AG10803 (cell line): ENCODE measurements around the gene GNRH2.
A peak's percentile ranks its signal among the peaks of the same experiment; 100 is the strongest.

ENCODE experiments used
- DNase-seq: peaks from one replicate; pipeline ENCODE4 v3.0.0; 2010; ENCODE audit warnings: low read depth
- H3K4me3 ChIP-seq: 2 replicates; pipeline ENCODE4 v1.5.1; 2011; ENCODE audit warnings: mild to moderate bottlenecking, low read length, control low read depth
- TF ChIP-seq, protein P1 (sequence below): conservative IDR thresholded peaks from 2 replicates; pipeline ENCODE4 v1.5.1; 2011; ENCODE audit warnings: mild to moderate bottlenecking, low read length, control low read depth, inconsistent platforms

GNRH2 gene, protein sequence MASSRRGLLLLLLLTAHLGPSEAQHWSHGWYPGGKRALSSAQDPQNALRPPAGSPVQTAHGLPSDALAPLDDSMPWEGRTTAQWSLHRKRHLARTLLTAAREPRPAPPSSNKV

DNA sequence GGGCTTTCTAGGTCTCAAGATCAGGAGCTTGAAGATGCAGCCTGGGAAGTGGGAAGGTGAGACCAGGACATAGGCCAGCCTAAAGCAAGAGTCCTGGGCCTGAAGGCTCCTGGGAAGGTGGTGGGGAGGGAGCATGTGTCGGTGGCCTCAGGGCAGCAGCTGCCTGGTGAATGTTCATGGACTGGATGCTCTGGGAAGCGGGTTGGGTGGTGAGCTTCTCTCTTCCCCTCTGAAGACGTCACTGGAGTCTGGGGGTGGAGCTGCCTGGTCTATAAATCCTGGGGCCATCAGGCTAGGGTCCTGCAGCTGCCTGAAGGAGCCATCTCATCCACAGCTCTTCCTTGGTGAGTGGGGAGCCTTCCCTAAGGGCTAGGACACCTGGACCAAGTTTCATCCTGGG, at the start of gene GNRH2:
Gene GNRH2 (plus strand): TSS at position 301 of the 400 bp plus-strand sequence. CDS start 793 bp downstream, outside the sequence.
- TF ChIP-seq, protein P1, sequence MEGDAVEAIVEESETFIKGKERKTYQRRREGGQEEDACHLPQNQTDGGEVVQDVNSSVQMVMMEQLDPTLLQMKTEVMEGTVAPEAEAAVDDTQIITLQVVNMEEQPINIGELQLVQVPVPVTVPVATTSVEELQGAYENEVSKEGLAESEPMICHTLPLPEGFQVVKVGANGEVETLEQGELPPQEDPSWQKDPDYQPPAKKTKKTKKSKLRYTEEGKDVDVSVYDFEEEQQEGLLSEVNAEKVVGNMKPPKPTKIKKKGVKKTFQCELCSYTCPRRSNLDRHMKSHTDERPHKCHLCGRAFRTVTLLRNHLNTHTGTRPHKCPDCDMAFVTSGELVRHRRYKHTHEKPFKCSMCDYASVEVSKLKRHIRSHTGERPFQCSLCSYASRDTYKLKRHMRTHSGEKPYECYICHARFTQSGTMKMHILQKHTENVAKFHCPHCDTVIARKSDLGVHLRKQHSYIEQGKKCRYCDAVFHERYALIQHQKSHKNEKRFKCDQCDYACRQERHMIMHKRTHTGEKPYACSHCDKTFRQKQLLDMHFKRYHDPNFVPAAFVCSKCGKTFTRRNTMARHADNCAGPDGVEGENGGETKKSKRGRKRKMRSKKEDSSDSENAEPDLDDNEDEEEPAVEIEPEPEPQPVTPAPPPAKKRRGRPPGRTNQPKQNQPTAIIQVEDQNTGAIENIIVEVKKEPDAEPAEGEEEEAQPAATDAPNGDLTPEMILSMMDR, result no peak
- DNase-seq, result no peak
- no peak within 1 kb of the TSS for H3K4me3 ChIP-seq

DNA sequence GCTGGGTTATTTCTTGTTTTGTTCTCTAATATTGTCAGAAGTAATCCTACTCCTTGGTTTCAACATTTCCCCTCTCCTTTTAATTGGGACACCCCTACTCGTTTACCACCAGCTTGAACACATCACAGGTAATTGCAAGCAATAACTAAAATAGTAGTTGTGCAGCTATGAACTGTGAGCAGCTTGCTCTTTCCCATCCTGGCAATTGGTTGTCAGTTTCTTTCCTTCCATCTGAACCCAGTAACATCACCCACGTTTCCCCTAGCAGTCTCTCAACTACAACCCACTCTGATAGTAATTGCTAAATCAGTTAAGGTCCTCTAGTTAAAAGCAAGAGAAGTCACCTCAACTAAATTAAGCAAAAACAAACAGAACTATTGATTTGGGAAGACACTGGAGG, 47.6 kb upstream of the GNRH2 start:
- TF ChIP-seq, protein P1, result no peak
- DNase-seq, result no peak
- no peak overlapping the region for H3K4me3 ChIP-seq

DNA sequence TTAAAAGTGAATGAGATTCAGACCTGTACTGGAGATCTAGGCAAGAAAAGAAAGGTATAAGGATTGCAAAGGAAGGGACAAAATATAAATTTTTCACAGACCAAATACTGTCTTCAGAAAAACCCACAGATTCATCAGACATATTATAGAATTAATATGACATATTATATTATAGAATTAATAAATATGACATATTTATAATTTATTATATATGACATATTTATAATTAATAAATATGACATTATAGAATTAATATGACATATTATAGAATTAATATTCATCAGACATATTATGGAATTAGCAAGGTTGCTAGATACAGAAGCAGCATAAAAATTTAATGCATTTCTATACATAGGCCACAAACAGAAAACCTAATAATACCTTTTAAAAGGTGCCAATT, 44.7 kb upstream of the GNRH2 start:
- TF ChIP-seq, protein P1, result no peak
- DNase-seq, result no peak
- H3K4me3 ChIP-seq, result no peak overlapping the region

DNA sequence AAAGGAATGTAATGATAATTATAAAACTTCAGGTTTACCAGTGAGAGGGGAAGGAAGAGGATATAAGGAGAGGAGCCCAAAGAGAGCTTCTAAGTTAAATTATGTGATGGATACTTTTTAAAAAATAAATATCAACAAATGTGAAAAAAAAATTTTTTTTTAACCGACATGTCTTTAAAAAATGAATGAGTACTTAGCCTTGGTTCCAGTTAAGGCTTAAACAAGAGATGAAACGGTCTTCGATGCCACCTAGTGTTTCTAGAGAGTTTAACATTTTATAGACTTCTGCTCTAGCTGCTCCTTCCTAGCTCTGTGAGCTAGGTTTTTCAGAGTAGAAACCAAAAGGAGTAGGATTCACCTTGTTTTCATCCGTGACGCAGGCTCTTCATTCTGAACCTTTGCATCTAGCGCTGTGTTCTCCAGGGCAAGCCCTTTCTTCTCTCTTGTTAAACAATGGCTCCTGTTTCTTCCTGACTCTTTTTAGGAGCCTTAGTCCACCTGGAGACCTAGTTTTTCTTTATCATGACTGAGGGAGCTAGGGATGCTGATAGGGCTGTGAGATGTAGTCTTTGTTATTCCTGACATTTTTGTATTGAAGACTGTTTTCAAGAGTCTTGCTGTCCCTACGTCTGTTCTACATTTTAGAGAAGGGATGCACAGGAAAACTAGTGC, 42.4 kb upstream of the GNRH2 start:
- H3K4me3 ChIP-seq, result no peak overlapping the region
- TF ChIP-seq, protein P1, result peak; percentile 64
- peak; percentile 69 for DNase-seq

DNA sequence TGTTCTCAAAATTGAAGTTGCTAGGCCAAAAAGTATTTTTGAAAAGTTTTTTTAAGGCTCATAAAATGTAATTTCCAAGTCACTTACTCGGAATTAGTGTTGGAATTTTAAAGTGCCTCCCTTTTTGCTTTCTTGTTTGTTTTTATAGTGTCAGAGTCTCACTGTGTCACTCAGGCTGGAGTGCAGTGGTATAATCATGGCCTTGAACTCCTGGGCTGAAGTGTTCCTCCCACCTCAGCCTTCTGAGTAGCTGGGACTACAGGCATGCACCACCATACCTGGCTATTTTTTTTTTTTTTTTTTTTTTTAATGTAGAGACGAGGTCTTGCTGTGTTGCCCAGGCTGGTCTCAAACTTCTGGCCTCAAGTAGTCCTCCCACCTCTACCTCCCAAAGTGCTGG, 40.0 kb upstream of the GNRH2 start:
- TF ChIP-seq, protein P1, result no peak
- DNase-seq, result no peak

DNA sequence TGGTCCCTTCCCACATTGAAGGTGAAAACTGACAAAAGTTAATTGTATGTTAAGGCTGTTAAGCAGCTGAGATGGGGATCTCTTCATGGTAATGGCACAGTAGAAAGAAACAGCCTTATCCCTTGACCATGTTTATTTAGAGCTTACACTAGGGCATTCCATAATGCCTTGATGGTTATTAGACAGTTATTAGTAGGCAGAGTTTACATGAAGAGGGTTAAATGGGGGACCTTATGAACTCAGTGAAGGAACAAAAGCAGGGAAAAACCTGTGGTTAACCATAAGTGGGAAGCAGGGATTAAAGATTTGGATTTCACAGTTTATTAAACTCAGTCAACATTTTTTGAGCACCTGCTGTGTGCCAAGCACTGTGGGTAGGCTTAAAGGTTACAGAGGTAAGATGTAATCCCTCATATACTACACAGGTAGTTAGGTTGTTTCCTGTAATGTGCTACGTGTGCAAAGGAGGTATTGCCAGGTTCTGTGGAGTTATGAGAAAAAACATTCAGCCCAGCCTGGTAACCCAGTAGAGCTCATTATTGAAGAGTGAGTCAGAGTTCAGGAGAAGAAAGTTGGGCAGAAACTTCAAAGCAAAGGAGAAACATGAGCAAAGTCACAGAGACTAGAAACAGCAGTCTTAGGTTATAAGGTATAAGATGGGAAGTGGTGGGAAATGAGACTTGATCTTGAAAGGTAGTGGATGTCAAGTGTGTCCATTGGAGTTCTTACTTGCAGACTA, 32.3 kb upstream of the GNRH2 start:
- no peak overlapping the region for H3K4me3 ChIP-seq
- DNase-seq, result peak; percentile 39
- TF ChIP-seq, protein P1, result no peak

More for the DNA sequence above, 40.0 kb upstream of the GNRH2 start:
- no peak overlapping the region for H3K4me3 ChIP-seq

DNA sequence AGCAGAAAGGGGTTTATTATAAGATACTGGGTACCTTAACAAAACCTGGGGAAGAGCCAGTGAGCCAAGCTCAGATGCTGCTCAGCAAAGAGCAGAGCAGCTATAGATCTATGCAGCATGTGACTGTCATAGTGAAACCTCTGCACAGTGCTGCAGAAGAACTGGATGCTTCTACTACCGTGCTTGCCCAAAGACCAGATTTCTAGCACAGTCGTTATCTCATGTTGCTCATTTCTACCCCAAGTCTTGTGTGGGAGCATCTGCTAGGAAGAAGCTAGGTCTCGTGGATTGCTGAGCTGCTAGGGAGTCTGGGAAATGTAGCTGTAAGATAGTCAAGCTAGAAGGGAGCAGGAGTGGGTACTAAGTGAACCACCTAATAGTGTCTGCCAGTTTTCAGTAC, 31.7 kb upstream of the GNRH2 start:
- no peak overlapping the region for H3K4me3 ChIP-seq
- DNase-seq, result no peak
- TF ChIP-seq, protein P1, result no peak
